ENCODE measurements around the gene ITGA5. TPM values are rescaled to one million over a fixed set of nuclear protein-coding genes. Genes with fewer than 3 reads are reported as not detected.

Gene ITGA5
- total RNA-seq, 1 experiment from 2014 or later: 12.2 TPM

- no peak overlapping the region for H3T11ph ChIP-seq (ENCODE audit: low read length)
- no peaks in the 10 kb centered on the region for H4K20me1 ChIP-seq (ENCODE audit: control insufficient read depth, insufficient read depth, insufficient read length)
- H3K4ac ChIP-seq (ENCODE audit: low read depth, low read length): no peak overlapping the region
- H3K27me3 ChIP-seq (ENCODE audit: insufficient read depth, low read length): no peaks in the 10 kb centered on the region; the same call in 1 of the 2 replicates
- H2BK5ac ChIP-seq (ENCODE audit: insufficient read length, low read length): no peak overlapping the region
- no peak overlapping the region for H3K27ac Mint-ChIP-seq
- no peak for TF ChIP-seq CTCF (conservative IDR thresholded peaks at IDR 0.05)
- H3K9ac ChIP-seq (ENCODE audit: extremely low read depth, insufficient read length, low read length): no peak overlapping the region
- no peaks in the 10 kb centered on the region for H3K36me3 Mint-ChIP-seq (ENCODE audit: insufficient read depth in 1 of 3, low read depth in 3 of 3)
- peaks cover 87% of the 10 kb centered on the region for H3K27me3 Mint-ChIP-seq (ENCODE audit: low read depth)
- no peak overlapping the region for H2AFZ ChIP-seq (ENCODE audit: low read length)
- H3K18ac ChIP-seq (ENCODE audit: insufficient read length, low read depth, low read length): no peak overlapping the region
- H3K23me2 ChIP-seq (ENCODE audit: insufficient read length, low read depth, low read length, poor library complexity, severe bottlenecking): peaks cover 4% of the 10 kb centered on the region
- H3K79me2 ChIP-seq (ENCODE audit: insufficient read depth, low read length): no peaks in the 10 kb centered on the region
- H3K56ac ChIP-seq (ENCODE audit: insufficient read length, low read depth, low read length): no peak overlapping the region
- no peak overlapping the region for H3K27ac ChIP-seq (ENCODE audit: insufficient read length, low read depth, low read length)
- H2BK120ac ChIP-seq (ENCODE audit: low read depth, low read length, poor library complexity, severe bottlenecking): no peak overlapping the region
- no CpG with 5 or more reads among the region's 5 CpGs for WGBS (ENCODE audit: extremely low coverage, insufficient read length, low lambda C conversion rate)
- no peak overlapping the region for H3K23ac ChIP-seq (ENCODE audit: insufficient read length, low read depth, low read length)
- no peak overlapping the region for H2BK12ac ChIP-seq (ENCODE audit: insufficient read length, low read depth, low read length)
- H3K4me1 ChIP-seq (ENCODE audit: insufficient read depth, low read length): peaks cover 9% of the 10 kb centered on the region; the same call in 1 of the 2 replicates
- H3K9me3 ChIP-seq (ENCODE audit: control insufficient read depth, low read depth, low read length): no peaks in the 10 kb centered on the region
- peaks cover 3% of the 10 kb centered on the region in 2 experiments; a peak in 3 of 5 replicates for H3K9me3 Mint-ChIP-seq
- H3K4me2 ChIP-seq (ENCODE audit: insufficient read depth, insufficient read length, low read length): no peak overlapping the region
- H4K91ac ChIP-seq (ENCODE audit: insufficient read length, low read depth, low read length): no peak overlapping the region
- no peaks in the 10 kb centered on the region for H3K79me1 ChIP-seq (ENCODE audit: insufficient read depth, low read depth, low read length, poor library complexity, severe bottlenecking)
- DNase-seq: no peak
- H2AK5ac ChIP-seq (ENCODE audit: insufficient read length, low read length): no peak overlapping the region
- H4K5ac ChIP-seq (ENCODE audit: insufficient read length, low read depth, low read length): no peak overlapping the region
- H2BK15ac ChIP-seq (ENCODE audit: low read depth, low read length): no peak overlapping the region
- no peak overlapping the region for H2BK20ac ChIP-seq (ENCODE audit: low read depth, low read length, poor library complexity, severe bottlenecking)
- H3K4me1 Mint-ChIP-seq: peaks cover 40 to 44% of the 10 kb centered on the region in 2 experiments
- H3K4me3 Mint-ChIP-seq: no peak overlapping the region
- H4K8ac ChIP-seq (replicated peaks; ENCODE audit: insufficient read length, low read depth, low read length): no peak overlapping the region
- no peak overlapping the region for H3K14ac ChIP-seq (ENCODE audit: insufficient read depth, low read length)
Measured at GRCh38 chr12:54423816-54424150, 4.7 kb upstream of the ITGA5 start.
